ENCODE measurements around the gene RAPGEF2.
"Not testable (repeated sequence)": the region's sequence is repeated elsewhere in the genome, so short reads cannot be mapped to it uniquely, and the experiment has no call there.

Gene RAPGEF2

GRCh38 chr4:159158083-159158617 lies 55.3 kb downstream of the RAPGEF2 start:
- DNase-seq (ENCODE audit: insufficient read length, low spot score): no peak
- FAIRE-seq: no peak

GRCh38 chr4:159158985-159159384 lies 56.1 kb downstream of the RAPGEF2 start:
- FAIRE-seq: peak; percentile 55

DNA sequence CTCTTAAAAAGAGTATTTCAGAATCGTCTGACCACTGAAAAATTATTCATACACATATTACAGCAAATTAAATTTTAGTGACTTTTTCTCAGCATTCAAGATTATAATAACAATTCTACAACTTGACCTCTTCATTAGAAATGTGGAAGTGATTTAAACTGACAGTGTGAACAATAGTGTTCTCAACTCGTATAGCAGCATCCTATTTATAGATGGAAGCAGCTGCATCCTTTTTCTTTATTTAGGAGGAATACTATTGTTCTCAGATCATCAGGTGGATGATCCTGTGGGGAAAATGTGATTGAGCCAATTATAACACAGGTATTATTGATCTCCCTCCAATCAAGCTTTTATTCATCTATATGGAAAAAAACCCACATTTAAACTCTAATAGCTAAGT lies 56.7 kb downstream of the RAPGEF2 start:
- peak; percentile 35 for FAIRE-seq
- DNase-seq (ENCODE audit: insufficient read length, low spot score): no peak

More at GRCh38 chr4:159158985-159159384, 56.1 kb downstream of the RAPGEF2 start:
- no peak for DNase-seq (ENCODE audit: insufficient read length, low spot score)

DNA sequence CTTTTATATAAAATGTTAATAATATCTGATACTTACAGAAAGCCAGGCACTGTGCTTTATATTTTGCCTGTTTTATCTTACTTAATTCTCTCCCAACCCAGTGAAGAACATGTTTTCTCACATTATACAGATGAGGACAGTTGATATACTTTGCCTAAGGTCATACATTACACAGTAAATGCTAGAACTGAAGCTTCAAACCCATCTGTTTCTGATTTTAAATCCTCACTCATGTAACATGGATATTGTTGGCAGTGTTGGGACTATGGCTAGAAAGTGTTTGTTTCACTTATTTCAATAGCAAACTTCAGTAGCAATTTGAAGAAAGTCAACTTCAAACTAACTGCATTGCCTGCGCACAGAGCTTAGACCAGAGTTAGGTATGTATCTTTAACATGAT lies 57.4 kb downstream of the RAPGEF2 start:
- DNase-seq (ENCODE audit: insufficient read length, low spot score) (no peak), FAIRE-seq (peak; percentile 4)

DNA sequence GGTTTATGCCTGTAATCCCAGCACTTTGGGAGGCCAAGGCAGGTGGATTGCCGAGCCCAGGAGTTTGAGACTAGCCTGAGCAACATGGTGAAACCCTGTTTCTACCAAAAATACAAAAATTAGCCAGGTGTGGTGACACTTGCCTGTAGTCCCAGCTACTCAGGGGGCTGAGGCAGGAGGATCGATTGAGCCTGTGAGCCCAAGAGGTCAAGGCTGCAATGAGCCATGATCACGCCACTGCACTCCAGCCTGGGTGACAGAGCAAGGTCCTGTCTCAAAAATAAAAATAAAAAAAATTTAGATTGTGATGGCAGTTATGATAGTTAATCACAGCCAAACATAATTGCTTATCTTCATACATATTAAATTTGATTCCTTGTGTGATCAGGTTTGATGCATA lies 58.6 kb downstream of the RAPGEF2 start:
- FAIRE-seq; DNase-seq (ENCODE audit: insufficient read length, low spot score): not testable (repeated sequence)

DNA sequence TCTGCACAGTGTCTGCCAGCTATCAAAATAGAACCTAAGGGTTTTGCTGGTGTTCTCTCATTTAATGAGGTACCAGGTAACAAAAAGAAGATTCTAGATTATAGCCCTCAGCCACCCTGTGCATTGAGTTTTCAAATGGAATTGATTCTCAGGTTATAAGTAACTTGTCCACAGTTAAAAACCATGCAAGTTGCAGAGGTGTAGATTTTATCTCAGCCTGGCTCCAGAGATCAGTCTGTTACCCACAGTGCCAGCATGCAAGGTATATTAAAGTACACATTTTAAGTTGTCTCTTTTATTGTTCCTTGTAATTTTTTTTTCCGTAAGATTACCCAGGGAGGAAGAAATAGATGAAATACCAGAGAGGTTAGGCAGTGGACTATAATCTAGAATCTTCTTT lies 59.7 kb downstream of the RAPGEF2 start:
- FAIRE-seq (no peak), DNase-seq (ENCODE audit: insufficient read length, low spot score) (no peak)

DNA sequence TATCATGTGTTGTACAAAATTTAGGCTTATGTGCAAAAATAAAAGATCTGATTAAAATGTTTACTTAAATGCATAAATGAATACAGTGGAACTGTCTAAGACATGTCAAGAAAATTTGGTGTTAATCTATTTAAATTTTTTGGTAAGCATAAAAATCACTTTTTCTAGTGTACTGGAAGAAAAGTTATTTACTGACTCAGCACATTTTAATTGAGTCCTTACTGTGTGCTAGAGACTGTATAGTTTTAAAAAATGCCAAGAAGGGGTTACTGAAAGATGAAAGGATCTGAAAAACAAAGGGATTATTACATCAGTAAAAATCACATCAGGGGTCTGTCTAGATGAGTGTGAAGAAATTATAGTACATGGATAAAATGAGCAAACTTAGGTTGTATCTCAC lies 60.6 kb downstream of the RAPGEF2 start:
- FAIRE-seq (no peak), DNase-seq (ENCODE audit: insufficient read length, low spot score) (no peak)

- DNase-seq (ENCODE audit: insufficient read length, low spot score) (no peak), FAIRE-seq (peak; percentile 92)
Measured at GRCh38 chr4:159169404-159170302, 66.8 kb downstream of the RAPGEF2 start.

DNA sequence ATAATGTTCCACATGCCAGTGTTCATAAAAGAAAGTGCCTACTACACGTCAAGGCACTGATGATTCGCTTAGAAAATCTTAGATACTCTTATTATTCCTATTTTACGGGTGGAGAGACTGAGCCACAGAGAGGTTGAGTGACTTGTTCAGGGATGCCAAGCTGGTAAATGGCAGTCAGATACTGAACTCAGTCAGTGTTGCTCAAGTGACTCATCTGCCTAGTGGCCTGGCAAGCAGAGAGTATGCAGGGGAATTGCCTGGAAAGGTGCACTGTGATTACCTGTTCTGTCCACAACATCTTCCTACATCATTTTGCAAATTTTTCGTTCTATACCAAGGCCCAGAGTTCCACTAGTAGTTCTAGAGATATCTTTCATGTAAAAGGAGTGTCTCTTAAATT lies 68.4 kb downstream of the RAPGEF2 start:
- FAIRE-seq (no peak), DNase-seq (ENCODE audit: insufficient read length, low spot score) (no peak)

GRCh38 chr4:159173886-159174285 lies 71.0 kb downstream of the RAPGEF2 start:
- no peak for DNase-seq (ENCODE audit: insufficient read length, low spot score)
- FAIRE-seq: no peak

- DNase-seq (ENCODE audit: insufficient read length, low spot score) (no peak), FAIRE-seq (no peak)
Measured at GRCh38 chr4:159174645-159175084, 71.8 kb downstream of the RAPGEF2 start.

DNA sequence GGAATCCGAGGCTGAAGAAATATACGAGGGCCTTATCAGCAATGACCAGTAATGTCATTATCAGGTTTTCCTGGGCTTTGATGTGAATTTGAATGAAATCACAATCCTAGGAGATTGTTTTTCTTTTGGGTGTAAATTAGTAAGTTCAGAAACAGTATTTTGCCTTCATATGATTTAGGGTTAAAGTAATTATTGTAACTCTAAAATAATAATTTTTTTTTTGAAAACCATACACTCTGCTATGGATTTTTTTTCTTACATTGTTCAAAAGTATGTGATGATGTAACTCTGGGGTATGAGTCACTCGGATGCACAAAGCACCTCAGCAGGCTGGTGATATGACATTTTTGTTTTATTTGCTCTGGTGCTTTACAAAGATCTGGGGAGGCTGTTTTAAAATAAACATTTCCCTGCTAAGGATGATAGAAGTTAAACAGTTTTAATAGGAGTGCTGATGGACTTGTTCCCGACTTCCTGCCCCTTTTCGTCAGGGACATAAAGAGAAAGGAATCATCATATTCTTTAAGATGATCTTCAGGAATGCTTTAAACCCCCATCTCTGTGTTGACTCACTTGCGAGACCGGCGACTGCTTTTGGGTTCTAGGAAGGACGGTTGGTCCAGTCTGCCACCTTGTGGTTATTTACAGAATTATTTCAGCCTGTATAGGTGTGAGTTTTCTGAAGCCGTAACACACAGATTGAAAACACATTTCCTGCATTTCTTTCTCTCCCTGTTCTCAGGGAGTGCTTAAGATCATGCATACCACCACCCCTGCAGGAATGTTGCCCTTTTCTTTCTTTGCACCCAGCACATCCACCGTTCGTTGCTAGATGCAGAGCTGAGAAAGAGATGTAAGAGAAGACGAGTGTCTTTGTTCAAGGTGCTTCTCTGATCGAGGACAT lies 72.5 kb downstream of the RAPGEF2 start:
- FAIRE-seq (peak; percentile 97), DNase-seq (ENCODE audit: insufficient read length, low spot score) (no peak)

GRCh38 chr4:159175989-159176375 lies 73.1 kb downstream of the RAPGEF2 start:
- FAIRE-seq (no peak), DNase-seq (ENCODE audit: insufficient read length, low spot score) (no peak)

- DNase-seq (ENCODE audit: insufficient read length, low spot score) (no peak), FAIRE-seq (peak; percentile 86)
Measured at GRCh38 chr4:159177265-159178150, 74.6 kb downstream of the RAPGEF2 start.

DNA sequence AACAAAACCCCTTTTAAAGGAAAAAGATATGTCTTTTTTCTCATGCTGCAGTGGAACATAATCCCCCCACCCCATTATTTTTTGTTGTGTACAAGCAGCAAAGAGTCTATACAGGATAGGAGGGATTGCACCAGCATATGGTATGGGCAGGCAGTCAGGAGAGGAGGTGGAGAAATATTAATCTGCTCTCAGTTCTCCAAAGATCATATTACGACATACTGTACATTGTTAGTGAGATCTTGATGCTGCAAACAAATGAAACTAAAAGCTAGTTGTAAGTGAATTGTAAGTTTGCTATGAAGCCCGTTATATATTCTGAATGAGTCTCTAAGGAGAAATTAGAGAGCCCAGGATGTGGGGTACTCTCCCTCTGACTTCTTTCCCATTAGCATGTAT lies 75.3 kb downstream of the RAPGEF2 start:
- FAIRE-seq: peak; percentile 86

DNA sequence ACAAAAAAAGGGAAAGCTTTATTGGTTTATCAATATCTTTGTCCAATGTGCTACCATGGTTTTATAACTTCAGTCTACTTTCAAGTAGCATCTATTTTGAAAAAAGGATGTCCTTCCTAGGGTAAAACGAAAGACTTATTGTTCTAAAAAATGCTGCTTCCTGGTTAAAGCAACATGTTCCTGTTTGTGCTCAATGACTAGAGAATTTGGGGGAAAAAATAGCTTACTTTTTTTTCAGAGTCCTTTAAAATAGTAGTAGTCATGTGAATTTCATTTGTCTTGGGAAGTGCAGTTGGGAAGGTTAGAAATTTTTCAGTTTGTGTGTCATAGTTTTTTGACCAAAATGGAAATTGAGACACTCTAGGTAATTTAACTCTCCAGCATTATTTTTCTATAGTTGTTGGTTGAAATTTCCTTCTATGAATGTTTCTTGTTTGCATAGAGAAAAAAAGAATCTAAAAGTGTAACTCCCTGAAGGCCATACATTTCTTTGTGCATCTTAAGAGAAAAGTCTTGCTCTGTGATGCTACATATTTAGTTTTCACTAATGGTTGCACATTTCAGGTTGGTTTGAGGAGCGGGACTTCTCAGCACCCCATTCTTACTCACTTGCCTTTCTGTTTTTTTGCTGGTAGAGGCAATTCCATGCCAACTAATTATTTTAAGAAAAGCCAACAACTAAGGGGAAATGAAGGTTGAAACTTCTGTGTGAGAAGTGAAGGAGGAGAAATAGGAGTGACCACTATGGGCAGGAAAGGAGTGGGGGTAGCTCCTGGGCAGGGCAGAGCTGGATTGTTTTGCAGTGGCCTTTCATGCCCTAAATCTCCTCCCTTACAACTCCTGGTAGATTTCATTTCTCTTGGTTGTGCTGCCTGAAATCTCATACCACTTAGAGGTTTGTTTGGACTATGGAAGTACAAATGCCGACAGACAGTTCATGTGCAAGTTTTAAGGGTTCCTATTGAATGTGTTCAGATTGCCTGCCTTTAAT lies 76.4 kb downstream of the RAPGEF2 start:
- FAIRE-seq: no peak
- DNase-seq (ENCODE audit: insufficient read length, low spot score): no peak

More for the DNA sequence above, 75.3 kb downstream of the RAPGEF2 start:
- DNase-seq (ENCODE audit: insufficient read length, low spot score): no peak

GRCh38 chr4:159183885-159184605 lies 81.2 kb downstream of the RAPGEF2 start:
- not testable (repeated sequence) for DNase-seq (ENCODE audit: insufficient read length, low spot score); FAIRE-seq

DNA sequence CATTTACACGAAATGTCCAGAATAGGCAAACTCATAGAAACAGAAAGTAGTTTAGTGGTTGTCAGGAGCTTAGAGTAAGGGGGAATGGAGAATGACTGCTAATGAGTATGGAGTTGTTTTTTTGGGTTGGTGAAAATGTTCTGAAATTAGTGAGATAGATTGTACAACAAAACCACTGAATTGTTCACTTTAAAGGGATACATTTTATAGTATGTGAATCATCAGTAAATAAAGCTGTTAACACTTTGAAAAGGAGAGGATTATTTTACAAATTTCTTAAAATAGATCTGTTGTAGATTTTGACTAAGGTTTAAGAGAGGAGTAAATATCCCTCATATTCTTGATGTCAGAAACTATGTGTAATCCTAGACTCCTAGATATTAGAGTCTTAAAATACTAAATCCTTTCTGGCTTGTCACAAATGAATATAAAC lies 82.7 kb downstream of the RAPGEF2 start:
- no peak for DNase-seq (ENCODE audit: insufficient read length, low spot score)
- peak; percentile 91 for FAIRE-seq

Measured in GM19239 (cell line).